Measurements from ENCODE around the gene RCOR1. TPM values are rescaled to one million over a fixed set of nuclear protein-coding genes. Genes with fewer than 3 reads are reported as not detected.

The RCOR1 gene
- total RNA-seq, 1 donor from 2014 or later, result 43.6 TPM

DNA sequence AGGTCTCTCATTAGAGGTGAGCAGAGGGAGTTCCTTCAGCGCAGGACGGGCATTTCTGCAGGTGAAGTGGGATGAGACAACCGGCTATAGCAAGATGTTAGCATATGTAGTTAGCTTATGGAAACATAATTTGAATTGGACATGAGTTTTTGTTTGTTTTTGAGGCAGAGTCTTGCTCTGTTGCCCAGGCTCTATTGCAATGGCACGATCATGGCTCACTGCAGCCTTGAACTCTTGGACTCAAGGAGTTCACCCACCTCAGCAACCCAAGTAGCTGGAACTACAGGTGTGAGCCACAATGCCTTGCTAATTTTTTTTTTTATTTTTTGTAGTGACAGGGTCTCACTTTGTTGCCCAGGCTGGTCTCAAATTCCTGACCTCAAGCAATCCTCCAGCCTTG lies 69.2 kb downstream of the RCOR1 start:
- H3K9me3 ChIP-seq, result no peaks in the 10 kb centered on the region
- DNase-seq (no peak), ATAC-seq (no peak)
- intact Hi-C loops (cut with DNase I), result no loop called here
- TF ChIP-seq, protein P1, sequence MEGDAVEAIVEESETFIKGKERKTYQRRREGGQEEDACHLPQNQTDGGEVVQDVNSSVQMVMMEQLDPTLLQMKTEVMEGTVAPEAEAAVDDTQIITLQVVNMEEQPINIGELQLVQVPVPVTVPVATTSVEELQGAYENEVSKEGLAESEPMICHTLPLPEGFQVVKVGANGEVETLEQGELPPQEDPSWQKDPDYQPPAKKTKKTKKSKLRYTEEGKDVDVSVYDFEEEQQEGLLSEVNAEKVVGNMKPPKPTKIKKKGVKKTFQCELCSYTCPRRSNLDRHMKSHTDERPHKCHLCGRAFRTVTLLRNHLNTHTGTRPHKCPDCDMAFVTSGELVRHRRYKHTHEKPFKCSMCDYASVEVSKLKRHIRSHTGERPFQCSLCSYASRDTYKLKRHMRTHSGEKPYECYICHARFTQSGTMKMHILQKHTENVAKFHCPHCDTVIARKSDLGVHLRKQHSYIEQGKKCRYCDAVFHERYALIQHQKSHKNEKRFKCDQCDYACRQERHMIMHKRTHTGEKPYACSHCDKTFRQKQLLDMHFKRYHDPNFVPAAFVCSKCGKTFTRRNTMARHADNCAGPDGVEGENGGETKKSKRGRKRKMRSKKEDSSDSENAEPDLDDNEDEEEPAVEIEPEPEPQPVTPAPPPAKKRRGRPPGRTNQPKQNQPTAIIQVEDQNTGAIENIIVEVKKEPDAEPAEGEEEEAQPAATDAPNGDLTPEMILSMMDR (IDR thresholded peaks at IDR 0.05), result no peak
- H3K4me3 ChIP-seq, result no peak overlapping the region
- peaks cover 10% of the 10 kb centered on the region for H3K4me1 ChIP-seq
- no peaks in the 10 kb centered on the region for H3K27me3 ChIP-seq
- no peaks in the 10 kb centered on the region for H3K36me3 ChIP-seq
- no peak overlapping the region for H3K27ac ChIP-seq

DNA sequence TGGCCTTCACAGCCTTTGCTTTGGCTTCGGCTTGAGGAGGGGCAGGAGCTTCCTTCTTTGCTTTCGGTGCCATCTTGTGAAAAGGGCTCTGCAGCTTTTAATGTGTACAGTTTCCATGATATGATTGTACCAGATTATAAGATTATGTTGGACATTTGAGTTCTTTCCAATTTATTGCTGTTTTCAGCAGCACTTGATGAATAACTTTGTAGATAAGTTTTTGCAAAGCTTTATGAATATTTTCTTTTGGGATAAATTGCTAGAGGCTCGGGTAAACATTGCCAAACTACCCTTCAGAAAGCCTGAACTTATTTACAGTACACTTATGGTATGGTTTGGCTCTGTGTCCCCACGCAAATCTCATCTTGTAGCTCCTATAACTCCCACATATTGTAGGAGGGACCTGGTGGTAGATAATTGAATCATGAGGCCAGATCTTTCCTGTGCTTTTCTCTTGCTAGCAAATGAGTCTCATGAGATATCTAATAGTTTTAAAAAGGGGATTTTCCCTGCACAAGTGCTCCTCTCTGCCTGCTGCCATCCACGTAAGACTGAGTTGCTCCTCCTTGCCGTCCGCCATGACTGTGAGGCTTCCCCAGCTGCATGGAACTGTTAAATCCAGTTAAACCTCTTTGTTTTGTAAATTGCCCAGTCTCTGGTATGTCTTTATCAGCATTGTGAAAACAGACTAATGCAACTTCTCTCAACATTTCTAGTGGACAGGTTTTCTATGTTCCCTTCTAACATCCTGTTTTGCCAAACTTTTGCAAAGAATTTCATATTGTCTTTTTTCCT lies 70.4 kb downstream of the RCOR1 start:
- DNase-seq (no peak), ATAC-seq (no peak)
- TF ChIP-seq, protein P1 (IDR thresholded peaks at IDR 0.05), result no peak
- H3K27me3 ChIP-seq, result no peaks in the 10 kb centered on the region
- peaks cover 10% of the 10 kb centered on the region for H3K4me1 ChIP-seq
- H3K27ac ChIP-seq, result no peak overlapping the region
- H3K9me3 ChIP-seq, result no peaks in the 10 kb centered on the region
- no peak overlapping the region for H3K4me3 ChIP-seq
- intact Hi-C loops (cut with DNase I), result no loop called here
- H3K36me3 ChIP-seq, result no peaks in the 10 kb centered on the region

DNA sequence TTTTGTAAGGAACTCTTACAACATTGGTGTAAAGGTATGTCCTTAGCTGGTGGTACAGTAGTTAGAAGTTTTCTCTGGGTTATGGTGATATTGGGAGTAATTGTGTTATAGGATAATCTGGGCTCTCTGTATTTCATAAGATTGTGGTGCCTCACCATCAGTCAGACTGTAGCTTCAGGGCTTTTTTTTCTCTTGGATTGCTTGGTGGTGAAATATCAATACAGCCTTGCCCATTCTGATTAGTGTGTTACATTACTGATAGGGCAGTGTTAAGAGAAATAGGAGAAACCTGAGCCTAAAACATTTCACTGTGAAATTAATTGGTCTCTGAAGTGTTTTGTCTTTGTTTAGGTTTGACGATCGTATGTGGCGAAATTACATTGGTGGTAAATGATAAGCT lies 71.0 kb downstream of the RCOR1 start:
- TF ChIP-seq, protein P1 (IDR thresholded peaks at IDR 0.05), result no peak

DNA sequence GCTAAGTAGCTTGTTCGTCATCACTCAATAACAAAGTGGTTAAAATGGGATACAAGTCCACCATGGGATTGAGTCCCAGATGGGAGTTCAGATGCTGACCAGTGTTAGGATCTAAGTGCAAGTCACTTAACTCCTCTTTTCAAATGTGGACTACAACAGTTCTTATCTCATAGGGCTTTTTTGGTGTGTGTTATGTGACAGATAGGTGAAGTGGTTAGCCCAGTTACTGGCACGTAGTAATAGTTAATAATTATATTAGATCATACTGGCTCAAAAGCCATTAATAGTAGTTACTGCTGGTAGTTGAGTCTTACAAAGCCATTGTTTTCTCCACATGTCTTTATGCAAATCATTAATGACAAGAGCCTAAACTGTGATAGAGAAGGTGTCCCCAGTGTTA lies 73.2 kb downstream of the RCOR1 start:
- TF ChIP-seq, protein P1 (IDR thresholded peaks at IDR 0.05), result no peak
- ATAC-seq, result no peak

More for the DNA sequence above, 71.0 kb downstream of the RCOR1 start:
- Histone ChIP-seq H3K27ac (no peak overlapping the region), H3K27me3 (no peaks in the 10 kb centered on the region), H3K9me3 (no peaks in the 10 kb centered on the region), H3K4me1 (peaks cover 10% of the 10 kb centered on the region), H3K4me3 (no peak overlapping the region), H3K36me3 (no peaks in the 10 kb centered on the region)
- DNase-seq (no peak), ATAC-seq (no peak)
- intact Hi-C loops (cut with DNase I), result no loop called here

DNA sequence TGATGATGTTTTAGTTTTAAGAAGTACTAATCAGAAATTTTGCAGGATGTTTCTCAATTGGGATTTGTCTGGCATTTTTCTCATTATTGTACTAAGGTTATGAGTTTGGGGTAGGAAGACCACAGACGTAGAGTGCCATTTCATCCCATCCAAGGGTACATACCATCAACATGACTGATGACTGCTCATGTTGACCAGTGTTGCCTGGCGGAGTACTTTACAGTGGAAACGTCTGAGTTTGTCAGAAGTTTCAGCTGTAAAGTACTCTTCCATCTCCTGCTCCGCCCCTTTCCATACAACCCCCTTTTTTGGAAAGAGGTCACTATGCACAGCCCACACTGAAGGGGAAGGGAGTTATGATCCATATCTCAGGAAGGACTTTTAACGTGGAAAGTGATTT lies 74.2 kb downstream of the RCOR1 start:
- ATAC-seq (no peak), DNase-seq (no peak)
- Histone ChIP-seq H3K27ac (no peak overlapping the region), H3K36me3 (no peaks in the 10 kb centered on the region), H3K4me3 (no peak overlapping the region), H3K4me1 (peaks cover 8% of the 10 kb centered on the region), H3K9me3 (no peaks in the 10 kb centered on the region), H3K27me3 (no peaks in the 10 kb centered on the region)
- intact Hi-C loops (cut with DNase I), result no loop called here
- TF ChIP-seq, protein P1 (IDR thresholded peaks at IDR 0.05), result no peak

More for the DNA sequence above, 73.2 kb downstream of the RCOR1 start:
- no peaks in the 10 kb centered on the region for H3K27me3 ChIP-seq
- H3K9me3 ChIP-seq, result no peaks in the 10 kb centered on the region
- DNase-seq, result no peak
- intact Hi-C loops (cut with DNase I), result no loop called here
- H3K36me3 ChIP-seq, result no peaks in the 10 kb centered on the region
- peaks cover 10% of the 10 kb centered on the region for H3K4me1 ChIP-seq
- H3K4me3 ChIP-seq, result no peak overlapping the region
- H3K27ac ChIP-seq, result no peak overlapping the region

Data from upper lobe of right lung (tissue), 1 donor.